GM21360 (cell line): Measurements from ENCODE around the gene MUC21.

Source experiments
- ATAC-seq: cut with Tn5 transposase; IDR thresholded peaks from one replicate; pipeline ENCODE4 v1.9.1; 2021; ENCODE audit warnings: mild to moderate bottlenecking, moderate library complexity; ENCODE audit not compliant: unreplicated experiment

The MUC21 gene

DNA sequence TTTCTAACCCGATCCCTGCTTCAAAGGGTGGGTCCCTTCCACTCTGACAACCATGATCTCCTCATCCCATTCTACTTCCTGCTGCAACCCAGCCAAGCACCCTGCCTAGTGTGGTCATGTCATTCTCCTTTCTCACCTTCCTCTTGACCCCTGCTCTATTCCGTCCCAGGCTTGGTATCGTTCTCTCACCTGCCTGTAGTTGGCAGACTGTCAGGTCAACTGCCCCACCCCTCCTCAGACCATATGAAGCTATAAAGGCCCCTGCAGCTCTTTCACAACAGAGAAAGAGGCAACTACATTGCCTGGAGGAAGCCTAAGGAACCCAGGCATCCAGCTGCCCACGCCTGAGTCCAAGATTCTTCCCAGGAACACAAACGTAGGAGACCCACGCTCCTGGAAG, at the start of gene MUC21:
MUC21 (plus strand) TSS at position 280 of the 400 bp plus-strand sequence. CDS start 241 bp downstream, outside the sequence.
- no peak for ATAC-seq

DNA sequence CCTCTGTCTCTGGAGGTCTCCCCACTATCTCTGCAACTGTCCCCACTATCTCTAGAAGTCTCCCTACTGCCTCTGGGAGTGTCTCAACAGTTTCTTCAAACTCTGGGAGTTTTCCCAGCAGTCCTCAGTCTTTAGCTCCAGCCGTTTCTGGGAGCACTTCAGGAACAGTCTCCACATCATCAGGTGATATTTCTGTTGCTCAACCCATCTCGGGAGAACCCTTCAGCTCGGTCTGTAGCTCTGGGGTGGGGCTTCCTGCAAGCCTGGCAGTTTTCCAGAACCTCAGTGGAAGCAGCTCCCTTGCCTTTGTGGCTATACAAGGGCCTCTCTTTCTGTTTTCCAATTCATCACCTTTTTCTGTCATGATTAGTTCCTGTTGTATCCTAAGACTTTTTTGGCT, 48.5 kb upstream of the MUC21 start:
- no peak for ATAC-seq

DNA sequence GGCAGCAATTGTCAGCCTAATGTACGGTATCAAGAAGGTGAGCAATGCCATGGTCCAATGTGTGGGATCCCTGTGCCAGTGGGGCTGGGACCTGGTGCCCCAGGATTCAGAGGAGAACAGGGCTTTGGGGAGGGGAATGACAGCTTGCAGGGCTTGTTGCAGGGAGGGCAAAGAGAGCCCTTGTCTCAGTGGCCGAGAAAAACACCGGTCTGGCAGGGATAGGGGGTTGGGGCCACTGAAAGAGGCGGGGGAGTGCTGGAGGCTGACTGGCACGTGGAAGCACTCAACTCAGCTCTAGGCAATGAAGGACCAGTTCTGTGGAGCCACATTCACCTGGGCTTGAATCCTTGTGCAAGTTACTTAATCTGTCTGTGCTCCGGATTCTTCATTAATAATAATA, 46.3 kb upstream of the MUC21 start:
- ATAC-seq, result no peak

DNA sequence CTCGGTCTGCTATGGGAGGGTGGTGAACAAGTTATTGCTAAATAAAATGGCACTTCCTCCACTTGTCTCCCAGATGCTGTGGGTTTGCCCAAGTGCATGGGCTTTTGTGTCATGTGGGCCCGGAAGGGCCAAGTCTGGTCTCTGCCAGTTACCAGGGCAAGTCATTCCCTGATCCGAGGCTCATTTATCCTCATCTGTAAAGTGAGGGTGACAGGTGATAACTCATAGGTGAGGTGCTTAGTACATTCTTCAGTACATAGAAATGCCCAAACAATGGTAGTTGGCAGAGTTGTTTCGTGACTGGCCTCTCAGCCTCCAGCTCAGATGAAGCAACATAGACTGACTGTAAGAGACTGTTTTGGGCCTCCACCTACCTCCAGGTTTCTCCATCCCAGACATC, 44.8 kb upstream of the MUC21 start:
- no peak for ATAC-seq

DNA sequence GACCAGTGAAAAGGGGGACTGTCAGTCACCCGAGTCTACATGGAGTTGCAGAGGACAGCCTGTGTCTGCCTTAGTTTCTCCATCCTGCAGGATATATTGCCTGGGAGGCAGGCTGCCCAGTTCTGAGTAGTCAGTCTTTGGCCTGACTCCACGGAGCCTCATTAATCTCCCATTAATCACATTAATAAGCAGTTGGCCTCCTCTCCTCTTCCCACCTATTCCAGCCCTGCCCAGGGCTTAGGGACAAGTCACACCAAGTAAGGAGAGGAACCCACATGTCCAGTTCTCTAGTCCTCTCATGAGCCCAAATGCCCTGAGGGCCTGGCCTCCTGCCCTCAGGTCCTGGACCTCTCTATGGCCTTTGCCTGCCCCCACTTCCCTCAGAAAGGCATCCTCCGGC, 44.0 kb upstream of the MUC21 start:
- no peak for ATAC-seq

DNA sequence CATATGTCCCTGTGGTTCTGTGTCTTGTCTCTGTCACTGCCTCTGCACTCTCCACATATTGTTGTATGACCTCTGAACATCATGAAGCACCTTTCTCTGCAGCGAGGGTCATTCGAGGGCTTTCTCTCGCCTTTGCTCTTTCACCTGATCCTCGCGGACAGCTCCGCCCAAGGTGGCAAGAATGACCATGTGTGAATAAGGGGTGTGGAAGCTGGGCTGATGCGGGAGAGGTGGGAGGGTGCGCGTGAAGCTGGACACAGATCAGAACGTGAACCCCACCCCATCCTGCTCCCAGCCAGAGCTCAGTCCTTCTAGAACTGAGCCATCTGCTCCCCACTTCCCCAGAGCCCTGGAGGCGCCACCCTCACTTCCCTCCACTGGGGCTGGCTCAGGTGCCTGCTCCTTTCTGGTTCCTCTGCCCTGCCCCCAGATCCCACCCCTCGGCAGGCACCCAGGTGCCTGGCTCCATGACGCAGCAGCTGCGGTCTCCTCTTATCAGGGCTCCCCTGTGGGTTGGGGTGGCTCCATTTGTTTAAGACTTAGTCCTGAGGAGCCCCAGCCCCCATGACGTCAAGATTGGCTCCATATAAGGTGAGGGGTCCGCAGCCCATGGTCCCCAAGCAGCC, 43.0 kb upstream of the MUC21 start, which contains the start of gene MUCL3:
MUCL3 (plus strand) TSS at position 613 of the 626 bp plus-strand sequence. CDS start 27 bp downstream, outside the sequence.
- no peak for ATAC-seq

DNA sequence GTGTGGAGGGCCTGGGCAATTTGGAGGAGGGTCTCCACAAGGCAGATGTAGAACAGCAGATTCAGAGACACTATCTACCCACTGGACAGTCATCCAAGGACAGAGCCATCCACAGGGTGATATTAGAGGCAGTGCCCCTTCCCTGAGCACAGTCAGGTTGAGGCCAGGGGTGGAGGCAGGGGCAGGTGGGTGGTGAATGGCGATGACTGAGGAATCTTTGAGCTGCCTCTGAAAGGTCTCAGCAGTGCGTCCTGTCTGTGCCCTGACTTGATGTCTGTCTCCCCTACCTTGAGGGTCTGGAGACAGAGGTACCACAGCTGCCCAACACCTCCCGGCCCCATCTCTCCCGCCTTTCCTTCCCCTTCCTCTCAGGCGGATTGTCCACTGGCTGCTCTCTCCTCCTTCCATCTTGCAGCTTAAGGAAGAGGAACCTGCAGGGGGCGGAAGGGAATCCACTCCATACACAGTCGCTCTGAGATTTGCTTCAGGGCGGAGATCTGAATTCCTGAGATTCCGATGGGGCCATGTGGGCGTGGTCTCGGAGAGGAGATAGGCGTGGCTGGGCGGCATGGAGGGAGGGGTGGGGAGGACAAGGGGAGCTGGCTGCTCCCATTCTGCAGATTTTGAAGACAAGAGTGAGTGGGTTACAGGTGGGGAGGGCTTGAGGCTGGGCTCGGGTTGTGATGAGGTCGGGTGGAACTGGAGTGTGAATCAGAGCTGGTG, 41.0 kb upstream of the MUC21 start:
- no peak for ATAC-seq

DNA sequence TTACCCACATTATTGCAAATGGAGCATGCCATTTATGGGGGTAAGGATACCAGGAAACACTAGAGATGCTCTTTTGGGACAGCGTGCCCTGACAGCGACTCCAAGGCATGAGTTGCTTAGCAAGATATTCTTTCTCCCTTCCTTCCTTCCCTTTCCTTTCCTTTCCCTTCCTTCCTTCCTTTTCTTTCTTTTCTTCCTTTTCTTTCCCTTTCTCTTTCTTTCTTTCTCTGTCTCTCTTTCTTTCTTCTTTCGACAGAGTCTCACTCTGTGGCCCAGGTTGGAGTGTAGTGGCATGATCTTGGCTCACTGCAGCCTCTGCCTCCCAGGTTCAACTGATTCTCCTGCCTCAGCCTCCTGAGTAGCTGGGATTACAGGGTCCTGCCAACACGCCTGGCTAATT, 39.5 kb upstream of the MUC21 start:
- ATAC-seq, result no peak

DNA sequence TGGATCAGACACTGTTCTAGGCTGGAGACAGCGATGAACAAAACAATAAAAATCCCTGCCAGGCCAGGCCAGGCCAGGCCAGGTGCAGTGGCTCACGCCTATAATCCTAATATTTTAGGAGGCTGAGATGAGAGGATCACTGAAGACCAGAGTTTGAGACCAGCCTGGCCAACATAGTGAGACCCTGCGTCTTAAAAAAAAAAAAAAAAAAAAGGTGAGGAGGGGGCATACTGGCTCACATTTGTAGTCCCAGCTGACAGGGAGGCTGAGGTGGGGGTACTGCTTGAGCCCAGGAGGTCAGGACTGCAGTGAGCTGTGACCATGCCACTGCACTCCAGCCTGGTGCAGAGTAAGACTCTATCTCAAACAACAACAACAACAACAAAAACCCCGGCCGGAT, 38.2 kb upstream of the MUC21 start:
- no peak for ATAC-seq

DNA sequence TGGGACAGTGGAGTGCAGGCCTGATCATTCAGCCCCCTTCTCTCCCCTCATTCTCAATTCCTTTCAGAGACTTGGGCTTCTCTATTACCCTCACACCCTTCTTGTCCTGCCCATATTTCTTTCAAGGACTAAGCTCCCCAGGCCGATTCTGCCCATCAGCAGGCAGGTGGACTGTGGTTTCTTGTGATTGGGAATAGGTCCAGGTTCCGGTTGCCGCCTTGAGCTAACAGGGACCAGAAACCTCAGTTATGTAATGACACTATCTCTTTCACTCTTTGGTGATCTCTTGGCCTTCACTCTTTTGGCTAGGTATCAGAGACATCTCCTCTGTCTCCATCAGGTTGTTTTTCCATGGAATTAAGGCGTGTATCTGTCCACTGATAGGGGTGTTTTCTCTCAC, 36.3 kb upstream of the MUC21 start:
- no peak for ATAC-seq

DNA sequence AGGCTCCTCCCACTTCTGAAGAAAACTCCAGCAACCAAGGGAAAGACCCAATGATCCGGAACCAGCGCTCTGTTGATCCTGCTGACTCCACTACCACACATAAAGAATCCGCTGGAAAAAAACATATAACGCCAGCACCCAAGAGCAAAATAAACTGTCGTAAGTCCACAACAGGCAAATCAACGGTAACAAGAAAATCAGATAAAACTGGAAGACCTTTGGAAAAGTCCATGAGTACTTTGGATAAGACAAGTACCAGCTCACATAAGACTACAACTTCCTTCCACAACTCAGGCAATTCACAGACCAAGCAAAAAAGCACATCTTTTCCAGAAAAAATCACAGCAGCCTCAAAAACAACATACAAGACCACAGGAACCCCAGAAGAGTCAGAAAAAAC, 34.7 kb upstream of the MUC21 start:
- no peak for ATAC-seq

DNA sequence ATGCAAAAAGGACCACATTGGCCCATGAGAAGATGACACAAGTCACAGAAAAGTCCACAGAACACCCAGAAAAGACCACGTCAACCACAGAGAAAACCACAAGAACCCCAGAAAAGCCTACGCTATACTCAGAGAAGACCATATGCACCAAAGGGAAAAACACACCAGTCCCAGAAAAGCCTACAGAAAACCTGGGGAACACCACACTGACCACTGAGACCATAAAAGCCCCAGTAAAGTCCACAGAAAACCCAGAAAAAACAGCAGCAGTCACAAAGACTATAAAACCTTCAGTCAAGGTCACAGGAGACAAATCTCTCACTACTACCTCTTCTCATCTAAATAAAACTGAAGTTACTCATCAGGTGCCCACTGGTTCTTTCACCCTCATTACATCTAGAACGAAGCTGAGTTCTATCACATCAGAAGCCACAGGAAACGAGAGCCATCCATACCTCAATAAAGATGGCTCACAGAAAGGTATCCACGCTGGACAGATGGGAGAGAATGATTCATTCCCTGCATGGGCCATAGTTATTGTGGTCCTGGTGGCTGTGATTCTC, 31.5 kb upstream of the MUC21 start:
- no peak for ATAC-seq

DNA sequence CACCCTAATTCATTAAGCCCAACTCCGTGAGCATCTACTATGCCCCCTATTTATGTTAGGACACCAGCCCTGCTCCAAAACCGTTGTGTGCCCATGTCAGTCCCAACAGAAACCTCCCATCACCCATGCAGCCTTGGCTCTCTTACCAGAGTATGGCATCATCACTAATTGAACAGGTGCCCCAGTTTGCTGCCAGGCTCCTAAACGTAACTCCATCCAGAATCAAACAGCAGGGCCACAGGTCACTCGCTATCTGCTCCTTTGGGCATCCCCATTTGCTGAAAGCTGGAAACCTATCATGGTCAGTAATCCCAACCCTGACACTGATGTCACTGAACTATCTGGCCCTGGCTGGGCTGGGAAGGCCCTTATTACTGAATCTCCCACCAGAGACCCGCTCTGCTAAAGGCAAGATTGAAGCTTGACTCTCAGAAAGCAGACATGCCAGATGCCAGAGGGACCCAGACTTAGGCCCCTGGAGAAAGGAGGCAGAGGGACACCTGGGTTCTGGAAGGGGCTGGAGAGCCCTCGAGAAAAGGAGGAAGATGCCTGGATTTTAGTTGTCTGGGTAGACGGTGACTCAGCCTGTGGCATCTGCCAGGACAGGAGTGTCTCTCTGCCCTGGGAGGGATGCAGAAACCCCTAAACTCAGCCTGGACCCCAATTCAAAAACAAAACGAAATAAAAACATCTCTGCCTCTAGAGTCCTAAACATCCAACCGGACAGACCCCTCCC, 28.7 kb upstream of the MUC21 start:
- ATAC-seq, result no peak

DNA sequence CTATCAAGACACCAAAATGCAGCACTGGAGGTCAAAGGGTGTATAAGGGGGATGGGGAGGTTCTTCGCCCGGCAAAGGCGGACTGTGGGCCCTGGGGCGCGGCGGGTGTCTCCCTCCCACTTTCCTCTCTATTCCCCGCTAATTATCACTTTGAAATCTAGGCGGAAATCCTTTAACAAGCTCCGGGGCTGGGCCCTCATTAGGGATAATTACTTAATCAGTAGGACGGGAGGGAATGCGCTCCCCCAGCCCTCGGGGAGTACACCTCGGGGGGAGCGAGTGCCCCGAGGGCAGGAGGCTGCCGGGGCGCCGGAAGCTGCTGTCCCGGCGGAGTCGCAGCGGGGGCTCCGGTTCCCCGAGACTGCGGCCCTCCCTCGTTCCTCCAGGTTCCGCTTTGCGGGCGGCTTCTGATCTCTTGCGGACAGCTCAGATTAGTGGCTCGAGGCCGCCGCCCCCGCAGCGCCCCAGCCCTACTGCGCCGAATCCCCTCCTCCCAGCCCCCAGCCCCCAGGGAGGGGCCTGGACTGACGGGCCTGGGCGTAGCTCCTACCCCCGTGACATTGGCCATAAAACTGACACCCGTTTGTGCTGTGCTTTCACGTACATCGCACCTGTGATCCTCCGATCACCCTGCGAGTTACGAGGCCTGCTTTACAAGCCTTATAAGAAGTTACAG, 28.0 kb upstream of the MUC21 start:
- no peak for ATAC-seq

DNA sequence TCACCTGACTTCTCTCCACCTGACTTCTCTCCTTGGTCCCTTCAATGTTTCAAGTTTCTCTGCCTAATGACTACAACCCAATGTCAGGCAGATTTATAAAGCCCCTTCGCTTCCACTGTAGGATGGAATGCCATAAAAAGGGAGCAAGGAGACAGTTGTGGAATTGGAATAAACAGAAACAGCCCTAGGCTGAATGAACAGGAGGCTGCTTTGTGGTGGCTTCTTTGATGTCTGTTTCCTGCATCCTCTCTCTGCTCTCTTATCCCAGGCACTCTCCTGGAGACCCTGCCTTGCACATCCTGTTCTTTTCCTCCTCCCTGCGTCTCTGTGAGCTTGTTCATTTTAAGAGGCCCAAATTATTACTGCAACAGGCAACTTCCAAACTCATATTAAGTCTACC, 25.8 kb upstream of the MUC21 start:
- ATAC-seq, result no peak

DNA sequence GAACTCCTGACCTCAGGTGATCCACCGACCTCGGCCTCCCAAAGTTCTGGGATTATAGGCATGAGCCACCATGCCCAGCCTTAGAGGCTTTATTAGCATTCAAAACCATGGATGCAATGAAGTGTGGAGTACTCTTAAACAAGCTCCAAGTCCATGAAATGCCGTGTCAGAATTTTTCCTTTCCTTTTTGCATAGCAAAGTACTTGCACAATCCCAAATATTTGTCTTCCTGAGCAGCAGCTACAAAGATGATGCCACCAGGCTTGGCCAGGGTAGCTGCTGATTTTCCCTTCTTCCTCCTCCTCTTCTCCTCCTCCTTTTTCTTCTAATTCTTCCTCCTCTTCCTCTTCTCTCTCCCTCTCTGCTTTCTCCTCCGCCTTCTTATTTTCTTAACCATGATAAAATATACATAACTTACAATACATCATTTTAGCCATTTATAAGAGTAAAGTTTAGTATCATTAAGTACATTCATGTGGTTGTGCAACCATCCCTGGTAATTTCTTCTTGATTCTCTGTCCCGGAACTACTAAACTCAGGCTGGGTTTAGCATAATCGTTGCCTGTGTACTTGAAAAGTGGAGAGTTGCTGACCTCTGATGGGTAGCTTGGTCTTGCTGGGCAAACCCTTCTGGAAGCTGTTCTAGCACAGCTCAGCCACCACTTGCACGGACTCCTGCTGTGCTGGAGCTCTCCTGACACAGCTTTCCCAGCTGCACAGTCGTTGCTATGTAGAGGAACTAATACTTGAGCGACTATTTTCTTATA, 22.4 kb upstream of the MUC21 start:
- no peak for ATAC-seq

DNA sequence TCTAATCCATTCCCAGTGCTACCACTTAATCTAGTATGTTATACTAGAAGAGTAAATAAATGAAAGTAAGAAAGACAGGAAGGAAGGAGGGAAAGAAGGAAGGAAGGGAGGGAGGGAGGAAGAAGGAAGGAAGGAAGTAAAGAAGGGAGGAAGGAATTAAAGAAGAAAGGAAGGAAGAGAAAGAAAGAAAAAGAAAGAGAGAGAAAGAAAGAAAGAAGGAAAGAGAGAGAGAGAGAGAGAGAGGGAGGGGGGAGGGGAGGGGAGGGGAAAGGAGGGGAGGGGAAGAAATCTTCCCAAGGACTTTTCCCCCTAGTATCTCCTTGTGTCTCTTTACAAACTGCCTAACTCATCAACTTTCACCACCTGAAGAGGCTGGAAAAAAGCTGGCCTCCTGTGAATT, 20.8 kb upstream of the MUC21 start:
- ATAC-seq, result no peak

DNA sequence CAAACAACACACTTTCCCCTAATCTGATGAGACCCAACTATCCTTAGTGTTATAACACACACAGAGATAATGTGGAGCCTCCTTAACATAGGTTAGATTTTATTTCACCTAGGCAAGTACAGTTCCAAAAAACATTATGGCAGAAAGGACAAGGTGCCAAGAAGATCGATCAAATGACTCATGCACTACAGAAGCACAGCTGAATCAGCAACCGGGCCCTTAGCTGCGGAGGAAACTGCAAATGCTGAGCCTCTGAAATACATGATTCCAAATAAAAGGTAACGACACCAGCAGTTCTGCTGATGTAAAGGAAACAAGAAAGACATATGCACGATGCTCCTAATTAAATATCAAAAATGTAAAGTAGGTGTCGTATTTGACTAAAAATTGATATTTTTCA, 19.9 kb upstream of the MUC21 start:
- no peak for ATAC-seq

DNA sequence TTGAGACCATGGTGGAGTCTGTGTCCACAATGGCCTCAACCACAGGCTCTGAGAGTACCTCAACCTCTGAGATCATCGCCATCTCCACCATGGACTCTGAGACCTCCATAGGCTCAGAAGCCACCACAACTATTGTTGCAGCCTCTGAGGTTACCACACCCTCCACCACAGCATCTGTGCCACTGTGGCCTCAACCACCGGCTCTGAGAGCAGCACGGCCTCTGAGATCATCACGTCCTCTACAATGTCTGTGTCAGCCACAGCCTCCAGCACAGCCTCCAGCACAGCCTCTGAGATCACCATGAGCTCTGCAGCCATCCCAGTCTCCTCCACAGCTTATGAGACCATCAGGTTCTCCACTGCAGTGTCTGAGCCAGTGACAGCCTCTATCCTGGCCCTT, 19.4 kb upstream of the MUC21 start:
- ATAC-seq, result no peak

DNA sequence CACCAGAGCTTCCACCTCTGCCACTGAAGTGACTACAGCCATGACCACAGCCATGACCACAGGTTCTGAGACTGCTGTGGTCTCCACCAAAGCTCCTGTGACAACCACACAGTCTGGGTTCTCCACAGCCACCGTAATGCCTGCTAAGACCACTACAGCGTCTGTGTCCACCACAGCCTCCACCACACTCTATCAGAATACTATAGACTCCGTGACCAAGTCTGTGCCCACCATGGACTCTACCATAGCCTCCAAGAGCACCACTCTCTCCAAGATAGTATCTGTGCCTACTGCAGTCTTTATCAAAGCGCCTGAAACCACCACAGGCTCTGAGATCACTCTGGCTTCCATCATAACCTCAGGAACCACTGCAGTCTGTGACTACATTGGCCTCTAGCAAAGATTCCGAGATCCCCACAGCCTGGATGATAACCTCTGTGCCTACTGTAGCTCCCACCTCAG, 18.3 kb upstream of the MUC21 start:
- no peak for ATAC-seq
